Ishikawa (cell line): Measurements from ENCODE around the gene NF1.

Experiments used
- CEBPB ChIP-seq: IDR thresholded peaks from 2 replicates; pipeline ENCODE4 v1.6.1; 2012
- CREB1 ChIP-seq: IDR thresholded peaks from 2 replicates; pipeline ENCODE4 v1.6.1; 2012; ENCODE audit warnings: low read depth
- EGR1 ChIP-seq: IDR thresholded peaks from 2 replicates; pipeline ENCODE4 v1.6.1; 2012
- EP300 ChIP-seq: IDR thresholded peaks from 2 replicates; pipeline ENCODE4 v1.6.1; 2012; ENCODE audit warnings: borderline replicate concordance
- FOXM1 ChIP-seq: IDR thresholded peaks from 2 replicates; pipeline ENCODE4 v1.6.1; 2012; ENCODE audit warnings: low read depth, borderline replicate concordance
- NFIC ChIP-seq: IDR thresholded peaks from 2 replicates; pipeline ENCODE4 v1.6.1; 2012
- RAD21 ChIP-seq: IDR thresholded peaks from 2 replicates; pipeline ENCODE4 v1.6.1; 2012; ENCODE audit warnings: low read depth
- REST ChIP-seq: IDR thresholded peaks from 2 replicates; pipeline ENCODE4 v1.6.1; 2012; ENCODE audit warnings: low read depth, mild to moderate bottlenecking
- TAF1 ChIP-seq: IDR thresholded peaks from 2 replicates; pipeline ENCODE4 v1.6.1; 2012; ENCODE audit warnings: low read depth, mild to moderate bottlenecking
- TCF12 ChIP-seq: IDR thresholded peaks from 2 replicates; pipeline ENCODE4 v1.6.1; 2012; ENCODE audit warnings: low read depth
- TEAD4 ChIP-seq: IDR thresholded peaks from 2 replicates; pipeline ENCODE4 v1.6.1; 2012
- USF1 ChIP-seq: IDR thresholded peaks from 2 replicates; pipeline ENCODE4 v1.6.1; 2012
- YY1 ChIP-seq: IDR thresholded peaks from 2 replicates; pipeline ENCODE4 v1.6.1; 2012; ENCODE audit warnings: low read depth
- ZBTB7A ChIP-seq: IDR thresholded peaks from 2 replicates; pipeline ENCODE4 v1.6.1; 2012; ENCODE audit warnings: low read depth
- TF ChIP-seq, protein P1 (sequence below): IDR thresholded peaks from 2 replicates; pipeline ENCODE4 v1.6.1; 2012

Gene NF1

GRCh38 chr17:31226950-31227349 lies 132.2 kb downstream of the NF1 start:
- TF ChIP-seq, protein P1, sequence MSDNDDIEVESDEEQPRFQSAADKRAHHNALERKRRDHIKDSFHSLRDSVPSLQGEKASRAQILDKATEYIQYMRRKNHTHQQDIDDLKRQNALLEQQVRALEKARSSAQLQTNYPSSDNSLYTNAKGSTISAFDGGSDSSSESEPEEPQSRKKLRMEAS, result no peak
- TF ChIP-seq NFIC (no peak), TAF1 (no peak), TEAD4 (no peak), FOXM1 (no peak), CREB1 (no peak), RAD21 (no peak), TCF12 (no peak), ZBTB7A (no peak)

- no peak for TF ChIP-seq TCF12
- TF ChIP-seq REST, result no peak
- no peak for TF ChIP-seq USF1
- no peak for TF ChIP-seq EGR1
These were observed 137.1 kb downstream of the NF1 start for GRCh38 chr17:31231852-31232251.

- TF ChIP-seq YY1 (no peak), USF1 (no peak), FOXM1 (no peak), CEBPB (no peak), TEAD4 (no peak), EGR1 (no peak), TCF12 (no peak), ZBTB7A (no peak), EP300 (no peak), NFIC (no peak)
These were observed 140.3 kb downstream of the NF1 start for GRCh38 chr17:31235110-31235509.

DNA sequence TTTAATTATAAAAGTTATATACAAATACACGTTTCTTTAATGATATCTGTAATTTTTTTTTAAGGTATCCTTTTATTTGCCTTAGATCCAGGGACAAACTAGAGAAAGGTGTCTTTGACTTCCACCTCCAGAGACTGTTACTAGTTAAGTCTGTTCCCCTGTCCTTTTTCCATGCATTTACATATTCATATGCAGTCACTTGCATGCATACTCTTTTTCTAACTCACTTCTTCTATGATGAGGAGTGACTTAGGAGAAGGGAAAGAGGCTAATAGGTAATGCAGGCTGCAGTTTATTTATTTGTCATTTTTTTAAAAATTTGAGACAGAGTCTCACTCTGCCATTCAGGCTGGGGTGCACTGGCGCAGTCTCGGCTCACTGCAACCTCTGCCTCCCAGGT lies 141.4 kb downstream of the NF1 start:
- TF ChIP-seq CREB1, result no peak
- no peak for TF ChIP-seq RAD21
- TF ChIP-seq NFIC, result no peak
- no peak for TF ChIP-seq EGR1
- TF ChIP-seq TCF12, result no peak
- no peak for TF ChIP-seq YY1
- no peak for TF ChIP-seq CEBPB

DNA sequence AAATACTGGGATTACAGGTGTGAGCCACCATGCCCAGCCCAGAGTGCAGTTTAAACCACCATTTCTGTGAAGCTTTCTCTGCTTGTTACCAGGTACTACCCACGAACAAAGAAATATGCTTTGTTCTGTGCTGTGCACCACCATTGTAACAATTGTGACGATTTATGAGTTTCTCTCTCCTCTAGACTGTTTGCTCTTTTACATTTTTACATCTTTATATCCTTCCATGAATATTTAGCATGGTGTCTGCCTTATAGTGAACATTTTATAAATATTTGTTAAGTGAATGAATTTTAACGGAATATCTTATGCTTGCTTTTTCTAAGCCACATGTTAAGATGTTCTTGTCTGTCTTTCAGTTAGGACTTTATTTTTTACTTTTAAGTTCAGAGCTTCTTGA lies 141.9 kb downstream of the NF1 start:
- TF ChIP-seq ZBTB7A, result no peak
- no peak for TF ChIP-seq RAD21
- TF ChIP-seq REST, result no peak
- TF ChIP-seq TCF12, result no peak
- no peak for TF ChIP-seq EP300
- no peak for TF ChIP-seq CREB1
- no peak for TF ChIP-seq TEAD4
- no peak for TF ChIP-seq YY1
- no peak for TF ChIP-seq TAF1
- no peak for TF ChIP-seq CEBPB
- TF ChIP-seq, protein P1, result no peak
- no peak for TF ChIP-seq FOXM1

- no peak for TF ChIP-seq CEBPB
These were observed 146.3 kb downstream of the NF1 start for GRCh38 chr17:31241116-31241515.

DNA sequence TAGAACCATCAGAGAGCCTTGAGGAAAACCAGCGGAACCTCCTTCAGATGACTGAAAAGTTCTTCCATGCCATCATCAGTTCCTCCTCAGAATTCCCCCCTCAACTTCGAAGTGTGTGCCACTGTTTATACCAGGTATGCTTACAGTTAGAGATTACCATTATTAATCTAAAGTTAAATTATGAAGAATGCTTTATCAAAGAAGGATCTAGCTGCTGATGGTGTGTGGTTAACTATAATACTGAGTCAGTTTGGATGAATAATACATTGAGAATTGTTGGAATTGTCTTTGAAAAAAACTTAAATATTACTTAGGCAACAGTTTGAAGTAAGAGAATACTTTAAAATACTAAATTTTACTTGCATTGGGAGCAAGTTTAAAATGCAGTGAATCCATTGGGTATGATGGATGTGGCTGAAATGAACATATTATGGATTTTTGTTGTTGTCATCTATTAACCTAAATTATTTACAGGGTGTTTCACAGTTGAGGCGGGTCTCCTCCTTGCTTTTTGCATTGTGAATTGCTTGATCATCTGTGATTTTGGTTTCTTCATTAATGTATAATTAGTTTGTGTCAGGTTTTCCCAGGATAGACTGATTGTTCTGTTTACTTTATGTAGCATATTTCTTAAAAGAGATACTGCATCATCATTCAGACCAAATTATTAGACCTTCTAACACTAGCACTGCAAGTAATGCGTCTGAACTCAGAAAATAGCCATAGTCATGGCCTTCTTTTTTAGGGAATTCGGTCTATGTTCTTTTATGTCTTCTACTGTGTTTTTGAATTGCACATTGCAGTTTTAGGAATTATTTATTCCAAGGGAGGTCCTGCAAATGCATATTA lies 154.4 kb downstream of the NF1 start:
- TF ChIP-seq EP300 (no peak), FOXM1 (no peak), TCF12 (no peak), REST (no peak), TAF1 (no peak)
